Liver (tissue), 3 donors: ENCODE measurements around the gene PTMS.

ENCODE experiments used
- ATF3 ChIP-seq: IDR thresholded peaks from 2 replicates; pipeline ENCODE4 v1.6.1; 2016; ENCODE audit warnings: antibody characterized with exemption
- CTCF ChIP-seq: fragments of 150-350 bp; IDR thresholded peaks from 2 replicates; pipeline ENCODE4 v1.5.1; 2017; ENCODE audit warnings: improper control_type of control experiment, low read depth, low read length; ENCODE audit not compliant: missing input control
- EGR1 ChIP-seq, 2 donors: IDR thresholded peaks; 2 replicates each; pipeline ENCODE4 v1.6.1; 2016 to 2018; ENCODE audit warnings: antibody characterized with exemption in 2 of 2, low read depth in 2 of 2
- GABPA ChIP-seq, 2 donors: IDR thresholded peaks in 1 of 2; conservative IDR thresholded peaks in 1 of 2; 2 replicates each; pipeline ENCODE4 v1.6.1; 2016; ENCODE audit warnings: antibody characterized with exemption in 2 of 2, mild to moderate bottlenecking in 1 of 2, moderate library complexity in 1 of 2
- MAX ChIP-seq: IDR thresholded peaks from 2 replicates; pipeline ENCODE4 v1.6.1; 2016; ENCODE audit warnings: antibody characterized with exemption
- RAD21 ChIP-seq, 2 donors: IDR thresholded peaks; 2 replicates each; pipeline ENCODE4 v1.6.1; 2016; ENCODE audit warnings: antibody characterized with exemption in 2 of 2, mild to moderate bottlenecking in 2 of 2
- REST ChIP-seq: IDR thresholded peaks from 2 replicates; pipeline ENCODE4 v1.6.1; 2016; ENCODE audit warnings: antibody characterized with exemption, mild to moderate bottlenecking
- RXRA ChIP-seq, 2 donors: IDR thresholded peaks; 2 replicates each; pipeline ENCODE4 v1.6.1; 2017 to 2018; ENCODE audit warnings: antibody characterized with exemption in 2 of 2, mild to moderate bottlenecking in 1 of 2
- TAF1 ChIP-seq: conservative IDR thresholded peaks from 2 replicates; pipeline ENCODE4 v1.6.1; 2016; ENCODE audit warnings: antibody characterized with exemption, mild to moderate bottlenecking
- YY1 ChIP-seq: IDR thresholded peaks from 2 replicates; pipeline ENCODE4 v1.6.1; 2016; ENCODE audit warnings: antibody characterized with exemption, mild to moderate bottlenecking
- ZBTB33 ChIP-seq: IDR thresholded peaks from 2 replicates; pipeline ENCODE4 v1.6.1; 2016; ENCODE audit warnings: antibody characterized with exemption
- donor health status: healthy.
- donor health status: healthy.

GRCh38 chr12:6818222-6818621 is 52.1 kb downstream of the PTMS start:
- TF ChIP-seq RAD21 (IDR thresholded peaks at IDR 0.05) (no peak), CTCF (no peak), GABPA (IDR thresholded peaks at IDR 0.05 in 1 of 2, conservative IDR thresholded peaks at IDR 0.05 in 1 of 2) (no peak), ZBTB33 (no peak), YY1 (no peak), REST (no peak), ATF3 (no peak), TAF1 (no peak), EGR1 (IDR thresholded peaks at IDR 0.05; ENCODE audit: low read depth in 2 of 2) (no peak), RXRA (IDR thresholded peaks at IDR 0.05) (peak in 1 of 2 donors; percentile 20), MAX (no peak)
